Spinal cord (tissue), 10 donors: ENCODE measurements around the gene ITM2C. TPM values are rescaled to one million over a fixed set of nuclear protein-coding genes. Genes with fewer than 3 reads are reported as not detected.

Source experiments
- DNase-seq, 6 donors: peaks; one replicate each; pipeline versions ENCODE4 v3.0.0 to v3.0.0-alpha.2; 2013 to 2015; ENCODE audit warnings: low spot score in 6 of 6, low read depth in 4 of 6
- H3K27ac ChIP-seq: one replicate; pipeline ENCODE4 v1.5.1; 2013; ENCODE audit warnings: low read depth, low read length, control low read depth
- H3K27me3 ChIP-seq: one replicate; pipeline ENCODE4 v1.6.1; 2013; ENCODE audit warnings: low read length; ENCODE audit not compliant: control insufficient read depth, insufficient read depth
- H3K36me3 ChIP-seq: one replicate; pipeline ENCODE4 v1.6.1; 2013; ENCODE audit warnings: low read length; ENCODE audit not compliant: control insufficient read depth, insufficient read depth
- H3K4me1 ChIP-seq: one replicate; pipeline ENCODE4 v1.6.1; 2013; ENCODE audit warnings: low read length; ENCODE audit not compliant: control insufficient read depth, insufficient read depth
- H3K4me3 ChIP-seq: one replicate; pipeline ENCODE4 v1.5.1; 2013; ENCODE audit warnings: low read depth, low read length, control low read depth
- H3K9me3 ChIP-seq: one replicate; pipeline ENCODE4 v1.6.1; 2013; ENCODE audit warnings: low read length; ENCODE audit not compliant: control insufficient read depth, insufficient read depth
- WGBS: methylation state at CpG from one replicate; pipeline ENCODE4 v1.1.5; 2013; ENCODE audit warnings: missing lambda C conversion rate; ENCODE audit not compliant: insufficient coverage; 5-methylcytosine and 5-hydroxymethylcytosine counted together
- polyA plus RNA-seq, 2 donors: library from polyadenylated mRNA; unstranded; fragments of 120-200 nt; gene quantifications; one replicate each; pipeline ENCODE4 v1.2.1, GENCODE V29; 2013; ENCODE audit not compliant: insufficient read length in 2 of 2
- total RNA-seq, 2 donors: library from RNA; depleted of rRNA in 1 of 2; stranded (reverse); fragments of 120-200 nt in 1 of 2; fragments of >200 nt in 1 of 2; gene quantifications; one replicate each; pipeline versions ENCODE4 v1.2.3 to v1.2.4, GENCODE V29; 2013 to 2014
- donor health status: healthy.

The ITM2C gene
- total and polyA plus RNA-seq, 4 donors: 270 to 657 (median 525) TPM

DNA sequence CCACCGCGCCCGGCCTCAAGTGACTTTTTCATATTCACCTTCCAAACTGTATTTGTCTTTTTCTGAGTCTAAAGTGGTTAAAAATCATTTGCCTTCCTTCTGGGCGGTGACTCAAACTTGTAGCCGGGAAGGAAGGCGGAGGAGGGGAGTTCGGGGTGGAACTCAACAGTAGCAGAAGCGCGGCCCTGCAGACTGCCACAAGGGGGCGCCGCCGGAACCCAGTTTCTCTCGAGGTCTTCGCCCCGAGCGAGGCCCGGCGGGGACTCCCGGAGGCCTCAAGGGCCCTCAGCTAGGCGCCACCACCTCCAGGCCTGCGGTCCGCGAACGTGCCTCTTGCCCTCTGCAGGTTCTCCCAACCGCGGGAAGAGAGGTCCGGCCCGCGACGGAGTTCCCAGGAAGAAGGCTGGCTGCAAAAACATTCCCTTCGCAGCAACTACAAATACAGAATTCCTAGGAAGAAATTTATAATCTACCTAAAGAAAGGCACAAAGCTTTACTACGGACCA is 16.8 kb upstream of the ITM2C start:
- H3K4me3 ChIP-seq: peak overlapping the region; percentile 24
- WGBS: 3% methylated on average over 22 of the region's 32 CpGs
- H3K4me1 ChIP-seq: peaks cover 6% of the 10 kb centered on the region
- no peaks in the 10 kb centered on the region for H3K27me3 ChIP-seq
- H3K36me3 ChIP-seq: no peaks in the 10 kb centered on the region
- no peaks in the 10 kb centered on the region for H3K9me3 ChIP-seq
- no peak overlapping the region for H3K27ac ChIP-seq
- peak in 4 of 6 donors; percentile 28 to 91 (median 77) for DNase-seq

GRCh38 chr2:230849633-230850357 is 14.9 kb upstream of the ITM2C start:
- H3K36me3 ChIP-seq: no peaks in the 10 kb centered on the region
- H3K27me3 ChIP-seq: no peaks in the 10 kb centered on the region
- peaks cover 6% of the 10 kb centered on the region for H3K4me1 ChIP-seq
- no peak overlapping the region for H3K4me3 ChIP-seq
- no peaks in the 10 kb centered on the region for H3K9me3 ChIP-seq
- DNase-seq: no peak
- 60% methylated on average over 35 of the region's 40 CpGs for WGBS
- no peak overlapping the region for H3K27ac ChIP-seq

DNA sequence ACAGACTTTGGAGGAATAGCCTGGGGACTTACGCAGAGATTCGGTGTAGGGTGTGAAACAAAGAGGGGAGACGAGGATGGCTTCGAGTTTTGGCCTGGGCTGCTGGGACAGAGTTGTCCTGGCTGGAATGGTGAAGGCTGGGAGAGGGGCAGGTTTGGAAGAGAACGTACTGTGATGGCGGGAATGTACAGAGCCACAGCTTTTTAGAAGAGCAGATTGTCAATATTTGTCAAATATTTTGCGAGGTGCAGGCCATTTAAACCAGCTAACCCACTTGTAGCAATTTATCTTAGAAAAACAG is 14.4 kb upstream of the ITM2C start:
- H3K4me1 ChIP-seq: peaks cover 6% of the 10 kb centered on the region
- no peaks in the 10 kb centered on the region for H3K9me3 ChIP-seq
- DNase-seq: no peak
- H3K27me3 ChIP-seq: no peaks in the 10 kb centered on the region
- H3K36me3 ChIP-seq: no peaks in the 10 kb centered on the region
- no peak overlapping the region for H3K4me3 ChIP-seq
- H3K27ac ChIP-seq: no peak overlapping the region
- 69% methylated on average over 5 of the region's 7 CpGs for WGBS

DNA sequence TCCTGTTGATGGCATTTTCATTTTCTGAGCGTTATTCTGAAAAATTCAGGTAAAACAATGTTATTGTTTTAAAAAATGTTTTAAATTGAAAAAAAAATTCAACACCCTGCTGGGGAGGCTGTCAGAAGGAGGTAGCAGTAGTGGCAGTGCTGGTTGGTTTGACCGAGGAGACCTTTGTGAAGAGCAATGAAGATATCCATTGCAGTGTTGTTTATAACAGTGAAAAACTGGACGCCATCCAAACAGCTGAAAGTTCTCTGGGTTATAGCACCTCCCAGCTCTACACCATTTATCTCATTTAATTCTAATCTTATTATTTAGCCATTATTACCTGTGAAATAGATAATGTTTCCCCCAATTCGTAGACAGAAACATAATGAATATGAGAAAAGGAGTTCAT is 12.6 kb upstream of the ITM2C start:
- 100% methylated on average over 1 of the region's 4 CpGs for WGBS
- H3K27ac ChIP-seq: no peak overlapping the region

DNA sequence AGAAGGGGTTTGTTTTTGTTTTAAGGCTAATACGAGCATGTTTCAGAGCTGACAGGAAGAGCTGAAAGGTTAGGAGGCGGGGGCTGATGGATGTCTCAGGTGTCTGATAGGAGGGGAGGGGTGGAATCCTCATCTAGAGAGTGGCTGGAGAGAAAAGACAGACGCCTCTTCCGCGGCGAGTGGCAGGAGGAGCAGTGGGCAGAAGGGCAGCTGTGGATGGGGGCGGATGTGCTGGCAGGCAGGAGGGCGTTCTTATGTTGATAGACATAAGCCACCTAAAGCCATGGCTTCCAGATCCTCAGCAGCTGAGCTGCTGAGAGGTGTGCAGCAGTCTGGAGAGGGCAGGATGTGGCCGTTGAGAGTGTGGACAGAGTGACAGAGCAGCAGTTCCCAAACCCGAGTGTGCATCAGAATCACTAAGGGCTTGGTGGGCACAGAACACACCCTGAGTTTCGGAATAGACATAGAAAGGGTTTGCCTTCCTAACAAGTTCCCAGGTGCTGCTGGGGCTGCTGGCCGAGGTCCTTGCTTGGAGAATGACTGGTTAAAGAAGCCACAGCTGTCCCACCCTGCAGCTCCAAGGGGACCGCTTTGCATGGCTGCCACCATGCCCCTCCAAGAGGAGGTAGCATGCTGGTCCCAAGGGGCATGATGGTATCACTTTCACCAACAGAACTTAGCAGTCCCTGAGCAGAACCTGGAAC is 3.0 kb upstream of the ITM2C start:
- no peak overlapping the region for H3K27ac ChIP-seq
- no peak for DNase-seq
- H3K4me3 ChIP-seq: no peak overlapping the region
- H3K9me3 ChIP-seq: no peaks in the 10 kb centered on the region
- H3K36me3 ChIP-seq: no peaks in the 10 kb centered on the region
- no peaks in the 10 kb centered on the region for H3K27me3 ChIP-seq
- H3K4me1 ChIP-seq: peaks cover 28% of the 10 kb centered on the region
- WGBS: 44% methylated on average over 13 of the region's 13 CpGs

More for the DNA sequence above, 12.6 kb upstream of the ITM2C start:
- no peak overlapping the region for H3K4me3 ChIP-seq
- DNase-seq: no peak
- no peaks in the 10 kb centered on the region for H3K9me3 ChIP-seq
- peaks cover 6% of the 10 kb centered on the region for H3K4me1 ChIP-seq
- no peaks in the 10 kb centered on the region for H3K27me3 ChIP-seq
- H3K36me3 ChIP-seq: no peaks in the 10 kb centered on the region

GRCh38 chr2:230862292-230862691 is 2.5 kb upstream of the ITM2C start:
- 90% methylated on average over 4 of the region's 5 CpGs for WGBS
- no peak overlapping the region for H3K27ac ChIP-seq
- DNase-seq: no peak
- no peaks in the 10 kb centered on the region for H3K36me3 ChIP-seq
- no peaks in the 10 kb centered on the region for H3K27me3 ChIP-seq
- H3K4me3 ChIP-seq: no peak overlapping the region
- H3K4me1 ChIP-seq: peaks cover 34% of the 10 kb centered on the region
- H3K9me3 ChIP-seq: no peaks in the 10 kb centered on the region

GRCh38 chr2:230863031-230863430 is 1.7 kb upstream of the ITM2C start:
- Histone ChIP-seq H3K4me1 (peaks cover 41% of the 10 kb centered on the region), H3K4me3 (no peak overlapping the region), H3K36me3 (no peaks in the 10 kb centered on the region), H3K9me3 (no peaks in the 10 kb centered on the region), H3K27ac (no peak overlapping the region), H3K27me3 (no peaks in the 10 kb centered on the region)
- 66% methylated on average over 4 of the region's 8 CpGs for WGBS
- DNase-seq: no peak

- DNase-seq: no peak
- Histone ChIP-seq H3K9me3 (no peaks in the 10 kb centered on the region), H3K4me1 (peaks cover 47% of the 10 kb centered on the region), H3K27me3 (no peaks in the 10 kb centered on the region), H3K36me3 (peaks cover 4% of the 10 kb centered on the region), H3K27ac (no peak overlapping the region), H3K4me3 (no peak overlapping the region)
- 73% methylated on average over 7 of the region's 13 CpGs for WGBS
These were observed 1.2 kb upstream of the ITM2C start for GRCh38 chr2:230863442-230864121.

DNA sequence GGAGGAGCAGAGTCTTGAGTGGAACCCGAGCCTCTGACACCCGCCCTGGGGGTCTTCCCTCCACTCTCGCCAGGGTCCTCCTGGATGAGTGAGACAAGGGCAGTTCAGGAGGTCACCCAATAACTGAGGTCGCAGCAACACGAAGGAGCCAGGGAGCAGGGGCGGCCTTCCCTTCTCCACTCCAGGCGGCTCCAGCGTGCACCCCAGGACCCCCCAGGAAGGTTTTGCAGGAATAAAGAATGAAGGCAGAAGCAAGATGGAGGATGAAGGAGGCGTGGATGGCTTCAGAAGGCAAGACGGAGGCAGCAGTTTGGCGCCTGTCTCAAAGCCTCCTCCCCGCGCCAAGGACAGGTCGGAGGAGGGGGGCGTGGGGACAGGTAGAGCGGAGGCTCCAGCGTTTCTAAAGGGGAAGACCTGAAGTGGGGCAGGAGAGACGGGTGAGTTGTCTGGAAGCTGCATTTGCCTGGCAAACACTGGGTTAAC is 579 bp upstream of the ITM2C start:
- 22% methylated on average over 13 of the region's 18 CpGs for WGBS
- DNase-seq: no peak
- Histone ChIP-seq H3K4me1 (peaks cover 52% of the 10 kb centered on the region), H3K27me3 (no peaks in the 10 kb centered on the region), H3K36me3 (peaks cover 10% of the 10 kb centered on the region), H3K27ac (peak overlapping the region; percentile 40), H3K4me3 (peak overlapping the region; percentile 79), H3K9me3 (no peaks in the 10 kb centered on the region)
